ENCODE data around the gene KRTAP12-1.
"Not testable (repeated sequence)": the region's sequence is repeated elsewhere in the genome, so short reads cannot be mapped to it uniquely, and the experiment has no call there.

The KRTAP12-1 gene

DNA sequence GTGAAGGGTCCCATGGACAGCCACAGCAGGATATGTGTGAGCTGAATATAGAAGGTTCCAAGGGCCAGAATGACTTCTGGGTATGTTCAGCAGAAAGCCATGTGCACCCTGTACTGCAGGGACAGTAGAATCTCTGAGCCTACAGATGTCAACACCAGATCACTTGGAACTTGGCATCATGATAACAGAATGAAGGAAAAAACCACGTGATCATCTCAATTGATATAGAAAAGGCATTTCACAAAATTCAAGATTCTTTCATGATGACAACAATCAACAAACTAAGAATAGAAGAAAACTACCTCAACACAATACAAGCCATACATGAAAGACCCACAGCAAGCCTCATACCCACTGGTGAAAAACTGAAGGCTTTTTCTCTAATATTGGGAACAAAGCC lies 14.4 kb downstream of the KRTAP12-1 start:
- no peak for DNase-seq (ENCODE audit: low read depth)

GRCh38 chr21:44666401-44667320 lies 15.3 kb downstream of the KRTAP12-1 start, which contains the start of gene KRTAP12-2:
Gene KRTAP12-2 (minus strand): TSS chr21:44666927. CDS start chr21:44666886, 41 bp downstream.
- no peak for DNase-seq (ENCODE audit: low read depth)

DNA sequence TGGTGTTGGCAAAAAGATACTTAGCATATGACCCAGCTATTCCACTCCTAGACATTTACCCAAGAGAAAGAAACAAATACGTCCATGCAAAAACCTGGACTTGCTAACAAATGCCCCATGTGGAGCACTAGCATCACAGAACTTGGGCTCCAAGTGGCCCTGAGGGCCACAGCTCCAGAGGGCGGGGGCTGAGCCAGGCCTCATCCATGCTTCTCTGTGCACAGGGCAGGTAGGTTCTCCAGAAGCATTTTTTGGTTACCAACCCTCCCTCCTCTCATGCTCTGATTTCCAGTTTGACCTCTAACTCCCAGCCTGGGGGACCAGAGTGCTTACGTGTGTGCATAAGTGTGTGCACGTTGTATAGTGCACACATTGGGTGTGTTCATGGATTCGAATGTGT lies 17.3 kb downstream of the KRTAP12-1 start:
- DNase-seq (ENCODE audit: low read depth), result no peak

DNA sequence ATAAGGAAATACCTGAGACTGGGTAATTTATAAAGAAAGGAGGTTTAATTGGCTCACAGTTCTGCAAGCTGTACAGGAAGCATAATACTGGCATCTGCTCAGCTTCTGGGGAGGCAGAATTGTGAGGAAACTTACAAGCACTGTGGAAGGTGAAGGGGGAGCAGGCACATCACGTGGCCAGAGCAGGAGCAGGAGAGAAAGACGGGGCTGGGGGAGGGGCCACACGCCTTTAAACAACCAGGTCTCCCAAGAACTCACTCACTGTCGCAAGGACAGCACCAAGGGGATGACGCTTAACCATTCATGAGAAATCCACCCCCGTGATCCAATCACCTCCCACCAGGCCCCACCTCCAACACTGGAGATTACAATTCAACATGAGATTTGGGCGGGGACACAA lies 20.4 kb downstream of the KRTAP12-1 start:
- DNase-seq (ENCODE audit: low read depth), result not testable (repeated sequence)

- no peak for DNase-seq (ENCODE audit: low read depth)
Observed at GRCh38 chr21:44658913-44659595, 22.9 kb downstream of the KRTAP12-1 start.

- DNase-seq (ENCODE audit: low read depth), result no peak
Observed at GRCh38 chr21:44658541-44658910, 23.4 kb downstream of the KRTAP12-1 start.

DNA sequence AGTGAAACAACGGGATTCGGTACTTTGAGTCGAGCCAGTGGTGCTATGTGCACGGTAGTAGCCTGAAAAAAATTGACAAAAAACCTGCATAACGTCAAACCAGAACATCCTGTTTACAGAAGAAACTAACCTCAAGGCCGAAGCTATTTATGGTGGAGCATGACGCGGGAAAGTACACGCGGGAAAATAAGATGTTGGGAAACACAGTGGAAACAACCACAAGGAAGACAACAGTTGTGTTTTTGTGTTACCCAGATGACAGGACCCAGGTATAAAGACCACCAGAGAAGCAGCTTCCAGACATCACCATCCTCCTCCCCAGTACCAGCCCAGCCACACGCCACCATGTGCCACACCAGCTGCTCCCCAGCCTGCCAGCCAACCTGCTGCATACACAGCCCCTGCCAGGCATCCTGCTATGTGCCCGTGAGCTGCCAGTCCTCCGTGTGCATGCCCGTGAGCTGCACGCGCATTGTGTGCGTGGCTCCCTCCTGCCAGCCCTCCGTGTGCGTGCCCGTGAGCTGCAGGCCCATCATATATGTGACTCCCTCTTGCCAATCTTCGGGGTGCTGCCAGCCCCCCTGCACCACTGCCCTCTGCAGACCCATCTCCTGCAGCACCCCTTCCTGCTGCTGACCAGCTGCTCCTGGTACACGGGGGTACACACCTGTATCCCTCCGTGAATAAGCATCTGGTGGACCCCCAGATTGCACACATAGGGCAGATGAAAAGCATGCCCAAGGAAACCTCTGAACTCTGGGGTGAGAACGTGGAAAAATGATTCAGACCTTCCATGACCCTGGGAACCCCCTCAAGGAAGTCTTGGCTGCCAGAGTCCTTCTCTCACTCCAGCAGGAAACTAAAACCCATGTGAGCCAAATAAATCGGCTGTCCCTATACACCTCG lies 24.1 kb downstream of the KRTAP12-1 start, which contains the start of gene KRTAP12-3:
Gene KRTAP12-3, plus strand, starts transcription at position 298 of the 906 bp plus-strand sequence. Its CDS starts 48 bp downstream, at position 346.
- DNase-seq (ENCODE audit: low read depth), result no peak

DNA sequence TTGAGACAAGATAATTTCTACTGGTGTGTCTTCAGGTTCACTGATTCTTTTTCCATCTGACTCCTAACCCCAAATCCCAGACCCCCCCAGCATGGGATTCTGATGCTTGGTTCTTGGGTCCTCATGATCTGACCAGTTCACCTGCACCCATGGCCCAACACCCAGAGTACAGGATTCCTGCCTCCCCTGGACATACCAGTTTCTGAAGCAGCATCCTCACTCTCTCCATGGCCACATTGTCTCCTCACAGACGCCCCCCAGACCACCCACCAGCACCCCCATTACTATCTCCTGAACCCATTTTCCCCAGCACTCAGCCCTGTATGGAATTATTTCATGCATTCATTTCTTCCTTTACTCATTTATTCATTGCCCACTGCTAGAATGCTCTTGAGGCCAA lies 25.1 kb downstream of the KRTAP12-1 start:
- no peak for DNase-seq (ENCODE audit: low read depth)

DNA sequence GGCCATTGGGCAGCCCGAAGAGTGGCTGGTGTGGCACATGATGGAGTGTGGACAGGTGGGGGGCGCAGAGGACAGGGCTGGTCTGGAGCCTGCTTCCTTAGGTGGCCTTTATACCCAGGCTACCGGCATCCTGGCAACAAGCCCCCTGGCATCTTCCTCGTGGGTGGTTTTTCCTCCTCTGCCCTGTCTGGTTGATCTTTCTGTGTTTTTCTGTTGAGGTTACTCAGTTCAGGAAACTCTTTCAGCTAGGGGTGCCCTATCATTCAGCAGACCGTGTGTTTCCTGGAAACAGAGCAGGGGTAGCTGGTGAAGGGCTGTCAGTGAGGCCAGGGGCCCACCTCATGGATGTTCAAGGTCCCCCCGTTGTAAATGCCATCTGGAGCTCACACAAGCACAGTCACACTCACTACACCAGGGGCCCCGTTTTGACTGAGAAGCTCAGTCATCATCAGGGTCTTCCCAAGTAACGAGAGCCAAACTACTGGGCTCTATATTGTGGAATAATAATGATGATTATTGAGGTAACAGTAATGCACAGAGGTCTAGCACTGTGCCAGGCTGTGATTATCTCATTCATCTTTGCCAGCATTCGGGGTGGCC lies 27.3 kb downstream of the KRTAP12-1 start, which contains the start of gene KRTAP12-4:
Gene KRTAP12-4, minus strand, starts transcription at position 84 of the 600 bp plus-strand sequence. Its CDS starts 45 bp downstream, at position 39.
- no peak for DNase-seq (ENCODE audit: low read depth)

DNA sequence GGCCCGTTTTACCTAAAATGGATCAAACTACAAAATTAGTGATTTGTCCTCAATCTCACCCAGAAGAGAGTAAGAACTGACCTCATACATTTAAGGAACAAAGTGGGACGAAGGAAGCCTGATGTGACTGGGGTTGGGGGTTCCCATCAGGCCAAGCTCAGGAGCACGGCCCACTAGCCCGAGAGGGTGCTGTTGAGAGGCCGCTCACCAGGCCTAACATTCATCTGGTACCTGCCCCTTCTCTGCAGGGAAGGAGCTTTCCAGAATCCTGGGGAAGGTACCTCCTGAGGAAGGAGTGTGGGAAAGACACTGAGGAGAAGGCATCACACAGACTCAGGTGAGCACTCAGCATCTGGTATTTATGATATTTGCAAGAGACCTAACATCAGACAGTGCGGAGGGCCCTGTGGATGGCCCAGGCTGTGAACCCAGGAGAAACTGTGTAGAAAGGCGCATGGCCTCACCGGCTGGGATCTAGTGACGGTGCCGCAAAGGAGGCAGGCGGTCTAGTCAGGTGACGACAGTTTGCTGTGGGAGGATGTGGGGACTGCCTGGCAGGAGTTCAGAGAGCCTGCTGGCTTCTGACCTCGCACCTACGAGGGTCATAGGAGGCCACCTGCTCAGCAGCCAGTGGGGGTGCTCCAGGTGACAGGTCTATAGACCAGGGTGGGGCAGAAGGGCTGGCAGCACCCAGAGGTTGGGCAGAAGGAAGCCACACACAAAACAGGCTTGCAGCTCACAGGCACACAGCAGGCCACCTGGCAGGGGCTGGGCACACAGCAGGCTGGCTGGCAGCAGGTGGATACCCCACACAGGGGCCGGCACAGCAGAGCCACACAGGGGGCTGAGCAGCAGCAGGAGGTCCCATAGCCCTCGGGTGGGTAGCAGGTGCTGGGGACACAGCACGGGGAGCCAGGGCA lies 28.0 kb downstream of the KRTAP12-1 start:
- DNase-seq (ENCODE audit: low read depth), result no peak

- DNase-seq (ENCODE audit: low read depth), result no peak
Observed at GRCh38 chr21:44653123-44653522, 28.8 kb downstream of the KRTAP12-1 start.

DNA sequence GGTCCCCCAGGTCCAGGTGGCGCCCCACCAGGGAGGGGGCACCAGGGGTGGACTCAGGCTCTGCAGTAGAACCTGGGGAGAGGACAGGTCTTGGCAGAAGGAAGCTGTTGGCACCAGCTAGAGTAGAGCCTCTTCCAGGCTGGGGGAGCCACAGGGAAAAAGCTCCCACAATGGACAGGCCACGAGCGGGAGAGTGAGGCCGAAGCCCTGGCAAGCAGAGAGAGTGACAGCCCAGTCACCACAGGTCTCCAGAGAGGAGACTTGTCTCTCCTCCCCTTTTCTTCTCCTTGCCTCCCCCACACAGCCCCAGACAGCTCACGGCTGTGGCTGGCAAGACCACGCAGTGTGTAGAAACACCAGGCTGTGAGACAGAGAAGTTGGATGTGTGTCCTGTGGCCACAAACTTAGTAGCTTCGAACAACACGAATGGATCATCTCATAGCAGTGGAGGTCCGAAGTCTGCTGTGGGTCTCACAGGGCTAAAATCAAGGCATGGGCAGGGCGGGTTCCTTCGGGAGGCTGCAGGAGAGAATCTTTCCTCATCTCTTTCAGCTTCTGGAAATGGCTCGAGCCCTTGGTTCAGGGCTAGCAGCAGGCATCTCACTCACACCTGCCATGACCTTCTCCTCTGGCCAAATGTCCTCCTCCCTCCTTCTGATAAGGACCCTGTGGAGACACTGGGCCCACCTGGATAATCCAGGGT lies 30.8 kb downstream of the KRTAP12-1 start:
- no peak for DNase-seq (ENCODE audit: low read depth)

DNA sequence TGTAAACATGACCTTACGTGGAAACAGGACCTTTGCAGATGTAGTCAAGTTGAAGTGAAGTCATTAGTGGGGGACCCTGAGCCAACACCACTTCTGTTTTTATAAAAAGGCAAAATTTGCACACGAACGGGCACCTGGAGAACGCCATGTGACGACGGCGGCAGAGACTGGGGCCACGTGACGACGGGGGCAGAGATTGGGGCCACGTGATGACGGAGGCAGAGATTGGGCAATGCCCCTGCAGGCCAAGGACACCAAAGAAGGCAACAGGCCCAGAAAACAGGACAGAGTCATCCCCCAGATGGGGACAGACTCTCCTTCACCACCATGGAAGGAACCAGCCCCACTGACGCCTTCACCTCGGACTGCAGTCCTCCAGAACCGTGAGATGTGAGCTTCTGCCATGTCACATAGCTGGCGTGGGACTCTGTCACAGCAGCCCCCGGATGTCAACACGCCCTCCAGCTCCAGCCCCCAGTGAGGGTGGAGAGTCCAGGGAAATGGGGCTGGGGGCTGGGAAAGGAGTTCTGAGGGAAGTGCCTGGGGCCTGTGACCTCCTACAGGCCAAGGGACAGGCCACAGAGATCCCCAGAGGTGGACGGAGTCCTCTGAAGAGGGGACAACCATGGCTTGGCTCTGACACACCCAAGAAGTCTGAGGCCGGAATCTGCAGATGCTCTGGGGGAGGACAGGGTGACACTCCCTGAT lies 31.5 kb downstream of the KRTAP12-1 start:
- no peak for DNase-seq (ENCODE audit: low read depth)

- DNase-seq (ENCODE audit: low read depth), result no peak
Observed at GRCh38 chr21:44649521-44650100, 32.4 kb downstream of the KRTAP12-1 start.

- DNase-seq (ENCODE audit: low read depth), result no peak
Observed at GRCh38 chr21:44648557-44649311, 33.2 kb downstream of the KRTAP12-1 start.

DNA sequence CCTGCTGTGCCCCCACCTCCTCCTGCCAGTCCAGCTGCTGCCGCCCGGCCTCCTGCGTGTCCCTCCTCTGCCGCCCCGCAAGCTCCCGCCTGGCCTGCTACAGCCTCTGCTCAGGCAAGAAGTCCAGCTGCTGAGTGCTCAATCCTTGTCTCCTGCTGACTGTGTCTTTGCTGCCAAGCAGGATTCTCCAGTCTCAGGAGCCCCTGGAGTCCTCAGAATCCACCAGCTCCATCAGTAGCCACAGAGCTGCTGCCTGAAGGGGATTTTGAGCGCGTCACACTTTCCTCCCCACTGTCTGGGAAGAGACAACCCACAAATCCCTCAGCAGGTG lies 34.8 kb downstream of the KRTAP12-1 start:
- no peak for DNase-seq (ENCODE audit: low read depth)

- not testable (repeated sequence) for DNase-seq (ENCODE audit: low read depth)
Observed at GRCh38 chr21:44646366-44647221, 35.4 kb downstream of the KRTAP12-1 start, which contains the start of gene KRTAP10-11. Gene KRTAP10-11 (plus strand): TSS chr21:44646414. CDS start chr21:44646459, 45 bp downstream.
